Measurements from ENCODE around the gene ZNHIT2.

Gene ZNHIT2

GRCh38 chr11:65134952-65135632 lies 17.6 kb upstream of the ZNHIT2 start:
- FAIRE-seq (peak; percentile 99), DNase-seq (ENCODE audit: insufficient read length, low spot score) (peak; percentile 83)

- DNase-seq (ENCODE audit: insufficient read length, low spot score) (peak; percentile 82), FAIRE-seq (no peak)
Measured at GRCh38 chr11:65134240-65134951, 16.9 kb upstream of the ZNHIT2 start, which contains the start of gene SYVN1. TSS of gene SYVN1 (minus strand) at chr11:65134519. CDS start at chr11:65133601, 918 bp downstream.

- no peak for FAIRE-seq
- DNase-seq (ENCODE audit: insufficient read length, low spot score): no peak
Measured at GRCh38 chr11:65133724-65134123, 16.2 kb upstream of the ZNHIT2 start.

GRCh38 chr11:65132988-65133700 lies 15.6 kb upstream of the ZNHIT2 start:
- FAIRE-seq (peak; percentile 94), DNase-seq (ENCODE audit: insufficient read length, low spot score) (no peak)

- no peak for DNase-seq (ENCODE audit: insufficient read length, low spot score)
- peak; percentile 96 for FAIRE-seq
Measured at GRCh38 chr11:65132238-65132987, 14.9 kb upstream of the ZNHIT2 start.

GRCh38 chr11:65131895-65132237 lies 14.4 kb upstream of the ZNHIT2 start:
- DNase-seq (ENCODE audit: insufficient read length, low spot score): no peak
- no peak for FAIRE-seq

GRCh38 chr11:65131417-65131776 lies 13.9 kb upstream of the ZNHIT2 start:
- DNase-seq (ENCODE audit: insufficient read length, low spot score) (no peak), FAIRE-seq (no peak)

GRCh38 chr11:65130631-65131416 lies 13.3 kb upstream of the ZNHIT2 start:
- no peak for FAIRE-seq

GRCh38 chr11:65129649-65130441 lies 12.3 kb upstream of the ZNHIT2 start:
- no peak for FAIRE-seq
- no peak for DNase-seq (ENCODE audit: insufficient read length, low spot score)

More at GRCh38 chr11:65130631-65131416, 13.3 kb upstream of the ZNHIT2 start:
- DNase-seq (ENCODE audit: insufficient read length, low spot score): no peak

GRCh38 chr11:65128182-65129145 lies 11.0 kb upstream of the ZNHIT2 start:
- no peak for DNase-seq (ENCODE audit: insufficient read length, low spot score)
- FAIRE-seq: no peak

GRCh38 chr11:65127473-65128181 lies 10.1 kb upstream of the ZNHIT2 start:
- FAIRE-seq (no peak), DNase-seq (ENCODE audit: insufficient read length, low spot score) (no peak)

GRCh38 chr11:65126624-65127274 lies 9.2 kb upstream of the ZNHIT2 start:
- FAIRE-seq: no peak
- DNase-seq (ENCODE audit: insufficient read length, low spot score): no peak

GRCh38 chr11:65125197-65126056 lies 7.9 kb upstream of the ZNHIT2 start:
- DNase-seq (ENCODE audit: insufficient read length, low spot score): no peak
- FAIRE-seq: no peak

GRCh38 chr11:65124480-65125196 lies 7.1 kb upstream of the ZNHIT2 start:
- DNase-seq (ENCODE audit: insufficient read length, low spot score) (no peak), FAIRE-seq (no peak)

GRCh38 chr11:65121865-65122696 lies 4.6 kb upstream of the ZNHIT2 start, which contains the start of the genes FAU and MRPL49:
TSS of gene FAU (minus strand) at chr11:65122134. CDS start at chr11:65121813, 321 bp downstream.
TSS of gene MRPL49 (plus strand) at chr11:65122321. CDS start at chr11:65122347, 26 bp downstream.
- peak; percentile 89 for DNase-seq (ENCODE audit: insufficient read length, low spot score)
- peak; percentile 96 for FAIRE-seq
